HepG2 (cell line): Measurements from ENCODE around the gene ZBTB47. TPM values are rescaled to one million over a fixed set of nuclear protein-coding genes. Genes with fewer than 3 reads are reported as not detected.

ENCODE experiments used
- ARHGAP35 ChIP-seq: sonication (generic); formaldehyde crosslinking; IDR thresholded peaks from 2 replicates; pipeline ENCODE4 v1.9.0; 2022; ENCODE audit warnings: mild to moderate bottlenecking, inconsistent platforms, moderate library complexity, missing genetic modification reagents, borderline replicate concordance
- CERS6 ChIP-seq: sonication (generic); formaldehyde crosslinking; IDR thresholded peaks from 2 replicates; pipeline ENCODE4 v1.5.0; 2020; ENCODE audit warnings: missing genetic modification reagents
- CHCHD3 ChIP-seq: sonication (generic); formaldehyde crosslinking; IDR thresholded peaks from 2 replicates; pipeline ENCODE4 v1.8.0; 2022; ENCODE audit warnings: mild to moderate bottlenecking, missing genetic modification reagents, moderate library complexity
- EEA1 ChIP-seq: sonication (generic); formaldehyde crosslinking; IDR thresholded peaks from 2 replicates; pipeline ENCODE4 v1.5.1; 2020; ENCODE audit warnings: mild to moderate bottlenecking, missing genetic modification reagents, borderline replicate concordance
- FOXM1 ChIP-seq: sonication (generic); formaldehyde crosslinking; IDR thresholded peaks from 2 replicates; pipeline ENCODE4 v1.5.0; 2020; ENCODE audit warnings: missing genetic modification reagents
- GABPA ChIP-seq, 2 experiments: IDR thresholded peaks; 2 replicates each; pipeline ENCODE4 v1.6.1; 2011 to 2016; ENCODE audit warnings: low read depth in 2 of 2, low read length in 1 of 2, missing biosample characterization in 1 of 2, missing genetic modification characterization in 1 of 2
- HES4 ChIP-seq: sonication (generic); formaldehyde crosslinking; IDR thresholded peaks from 2 replicates; pipeline ENCODE4 v1.9.0; 2021; ENCODE audit warnings: mild to moderate bottlenecking, missing genetic modification reagents, borderline replicate concordance
- HNRNPLL ChIP-seq: fragments of 200-400 bp; formaldehyde crosslinking; IDR thresholded peaks from 2 replicates; pipeline ENCODE4 v1.6.1; 2017; ENCODE audit warnings: mild to moderate bottlenecking, low read depth, low read length; ENCODE audit not compliant: poor library complexity, severe bottlenecking
- KLF13 ChIP-seq: sonication (generic); formaldehyde crosslinking; IDR thresholded peaks from 2 replicates; pipeline ENCODE4 v1.4.0; 2020; ENCODE audit warnings: mild to moderate bottlenecking, missing genetic modification reagents
- NFE2L2 ChIP-seq: fragments of 150-350 bp; IDR thresholded peaks from 2 replicates; pipeline ENCODE4 v1.6.1; 2014; ENCODE audit warnings: low read length
- NFIC ChIP-seq: IDR thresholded peaks from 2 replicates; pipeline ENCODE4 v1.6.1; 2012; ENCODE audit warnings: mild to moderate bottlenecking, low read length, inconsistent platforms
- NFKB2 ChIP-seq: sonication (generic); formaldehyde crosslinking; IDR thresholded peaks from 2 replicates; pipeline ENCODE4 v1.4.0; 2020; ENCODE audit warnings: missing genetic modification reagents, borderline replicate concordance
- YEATS2 ChIP-seq: sonication (generic); formaldehyde crosslinking; IDR thresholded peaks from 2 replicates; pipeline ENCODE4 v1.4.0; 2020; ENCODE audit warnings: missing genetic modification reagents, borderline replicate concordance
- ZC3H13 ChIP-seq: sonication (generic); formaldehyde crosslinking; IDR thresholded peaks from 2 replicates; pipeline ENCODE4 v1.8.1; 2023; ENCODE audit warnings: mild to moderate bottlenecking, missing genetic modification reagents, moderate library complexity
- ZFP91 ChIP-seq: sonication (generic); formaldehyde crosslinking; IDR thresholded peaks from 2 replicates; pipeline ENCODE4 v1.9.0; 2022; ENCODE audit warnings: missing genetic modification reagents, mild to moderate bottlenecking, borderline replicate concordance
- ZFYVE20 ChIP-seq: sonication (generic); formaldehyde crosslinking; IDR thresholded peaks from 2 replicates; pipeline ENCODE4 v1.8.0; 2023; ENCODE audit warnings: low read depth, mild to moderate bottlenecking, moderate library complexity, missing genetic modification reagents, borderline replicate concordance
- ZIK1 ChIP-seq: sonication (generic); formaldehyde crosslinking; IDR thresholded peaks from 2 replicates; pipeline ENCODE4 v1.5.0; 2020; ENCODE audit warnings: mild to moderate bottlenecking, low read depth, missing genetic modification reagents, borderline replicate concordance
- ZNF430 ChIP-seq: sonication (generic); formaldehyde crosslinking; IDR thresholded peaks from 2 replicates; pipeline ENCODE4 v1.9.0; 2021; ENCODE audit warnings: mild to moderate bottlenecking, missing genetic modification reagents
- ZNF580 ChIP-seq: IDR thresholded peaks from 2 replicates; pipeline ENCODE4 v1.6.1; 2016; ENCODE audit warnings: low read depth, borderline replicate concordance
- ZNF687 ChIP-seq: sonication (generic); formaldehyde crosslinking; IDR thresholded peaks from 2 replicates; pipeline ENCODE4 v1.5.1; 2020; ENCODE audit warnings: mild to moderate bottlenecking, missing genetic modification reagents, moderate library complexity
- polyA plus RNA-seq, 8 experiments: library from polyadenylated mRNA; depleted of rRNA in 3 of 8; stranded (reverse) in 7 of 8; unstranded in 1 of 8; fragments of >200 nt; fragmentation: Illumina TruSeq in 4 of 8; extraction: Trizol in 4 of 8; gene quantifications; 2 replicates each; pipeline versions ENCODE4 v1.2.1 to v1.2.3, GENCODE V29; 2011 to 2016; ENCODE audit warnings: low read depth in 4 of 8, missing spikeins in 1 of 8, mixed read lengths in 1 of 8; ENCODE audit not compliant: insufficient read depth in 1 of 8
- total RNA-seq, 5 experiments: library from RNA; depleted of rRNA; stranded (reverse); fragments of >200 nt; fragmentation: Illumina TruSeq; extraction: Trizol; gene quantifications; 2 replicates each; pipeline ENCODE4 v1.2.3, GENCODE V29; 2016; ENCODE audit warnings: low read depth in 1 of 5

ZBTB47 gene
- total and polyA plus RNA-seq, 2 of the 13 experiments (the other 11 are each of a cell fraction or from before 2014, with no cell fraction given), result 1.5 to 3.1 TPM

GRCh38 chr3:42653560-42654330, at the start of gene ZBTB47 (continued):
- TF ChIP-seq ZNF580 (CRISPR knock-in tag) (0 out of 2 replicates have a peak, but pooled peaks have one; percentile 9), ZC3H13 (CRISPR knock-in tag) (0 out of 2 replicates have a peak, but pooled peaks have one; percentile 33), GABPA (IDR thresholded peaks at IDR 0.05; ENCODE audit: low read depth, low read length) (no peak), GABPA (CRISPR knock-in tag; IDR thresholded peaks at IDR 0.05; ENCODE audit: low read depth) (no peak), ARHGAP35 (CRISPR knock-in tag) (0 out of 2 replicates have a peak, but pooled peaks have one; percentile 9), KLF13 (CRISPR knock-in tag) (no peak), FOXM1 (CRISPR knock-in tag) (no peak), ZNF687 (CRISPR knock-in tag) (peak; percentile 40), NFE2L2 (no peak), EEA1 (CRISPR knock-in tag) (0 out of 2 replicates have a peak, but pooled peaks have one; percentile 47), CHCHD3 (CRISPR knock-in tag) (no peak), NFKB2 (CRISPR knock-in tag) (peak; percentile 27; the same call in 1 of the 2 replicates), HES4 (CRISPR knock-in tag) (no peak), HNRNPLL (peak; percentile 40), ZFYVE20 (no peak), ZNF430 (CRISPR knock-in tag) (no peak), NFIC (no peak), ZFP91 (CRISPR knock-in tag) (peak; percentile 4; the same call in 1 of the 2 replicates), CERS6 (CRISPR knock-in tag) (0 out of 2 replicates have a peak, but pooled peaks have one; percentile 19), ZIK1 (no peak), YEATS2 (CRISPR knock-in tag) (no peak)
